HG03520 (cell line): ENCODE measurements around the gene FRS3.
"Not testable (repeated sequence)": the region's sequence is repeated elsewhere in the genome, so short reads cannot be mapped to it uniquely, and the experiment has no call there.

Source experiments
- ATAC-seq: cut with Tn5 transposase; IDR thresholded peaks from one replicate; pipeline ENCODE4 v1.9.1; 2021; ENCODE audit warnings: mild to moderate bottlenecking, moderate library complexity; ENCODE audit not compliant: unreplicated experiment

Gene FRS3

GRCh38 chr6:41779788-41780550, at the start of gene FRS3:
TSS of gene FRS3 (minus strand) at chr6:41779900. CDS start at chr6:41776987, 2,913 bp downstream.
- ATAC-seq: peak; percentile 86

- ATAC-seq: no peak
These were observed 46.8 kb upstream of the FRS3 start for GRCh38 chr6:41826343-41827022.

GRCh38 chr6:41824571-41825569, 45.2 kb upstream of the FRS3 start:
- ATAC-seq: no peak

- ATAC-seq: no peak
These were observed 43.5 kb upstream of the FRS3 start for GRCh38 chr6:41823178-41823577.

- no peak for ATAC-seq
These were observed 42.3 kb upstream of the FRS3 start for GRCh38 chr6:41822021-41822420.

- no peak for ATAC-seq
These were observed 41.6 kb upstream of the FRS3 start for GRCh38 chr6:41821266-41821665.

GRCh38 chr6:41818271-41819054, 38.8 kb upstream of the FRS3 start:
- ATAC-seq: no peak

GRCh38 chr6:41815587-41815986, 35.9 kb upstream of the FRS3 start:
- ATAC-seq: no peak

- no peak for ATAC-seq
These were observed 34.9 kb upstream of the FRS3 start for GRCh38 chr6:41814629-41815028.

DNA sequence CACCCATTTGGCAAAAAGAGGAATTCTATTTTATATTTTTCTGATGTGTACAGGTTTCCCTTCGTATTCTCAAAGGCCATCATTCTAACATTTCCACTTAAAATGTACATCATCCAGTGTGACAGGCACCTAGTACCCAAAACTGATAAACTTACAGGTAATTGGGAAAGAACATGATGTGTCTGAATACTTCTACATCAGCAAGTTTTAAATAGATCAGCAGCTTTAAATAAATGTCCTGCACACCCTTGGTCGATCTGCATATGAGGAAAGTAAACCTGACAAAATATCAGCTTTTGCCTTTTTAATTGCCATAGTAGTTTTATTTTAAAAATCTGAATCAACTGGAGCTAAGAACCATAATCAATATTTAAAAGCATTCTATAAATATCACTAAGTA, 34.3 kb upstream of the FRS3 start:
- ATAC-seq: no peak

DNA sequence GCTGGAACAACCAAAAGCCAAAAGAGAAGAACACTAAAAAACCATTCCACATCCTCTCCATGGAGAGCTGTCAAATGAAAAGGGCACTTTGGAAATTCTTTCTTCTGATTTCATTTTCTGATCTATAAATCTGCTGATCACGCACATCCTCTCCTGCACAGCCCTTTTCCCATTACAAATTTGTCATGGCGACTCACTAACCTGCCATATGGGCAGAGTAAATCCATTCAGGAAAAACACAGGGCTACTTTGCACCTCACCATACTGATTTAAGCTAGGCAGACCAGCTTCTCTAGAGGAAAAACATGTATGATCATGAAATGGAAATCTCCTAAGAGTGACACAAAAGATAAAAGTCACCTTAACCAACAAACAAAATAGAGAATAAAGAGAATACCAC, 33.8 kb upstream of the FRS3 start:
- ATAC-seq: no peak

- not testable (repeated sequence) for ATAC-seq
These were observed 32.2 kb upstream of the FRS3 start for GRCh38 chr6:41811946-41812345.

GRCh38 chr6:41811095-41811494, 31.4 kb upstream of the FRS3 start:
- ATAC-seq: no peak

DNA sequence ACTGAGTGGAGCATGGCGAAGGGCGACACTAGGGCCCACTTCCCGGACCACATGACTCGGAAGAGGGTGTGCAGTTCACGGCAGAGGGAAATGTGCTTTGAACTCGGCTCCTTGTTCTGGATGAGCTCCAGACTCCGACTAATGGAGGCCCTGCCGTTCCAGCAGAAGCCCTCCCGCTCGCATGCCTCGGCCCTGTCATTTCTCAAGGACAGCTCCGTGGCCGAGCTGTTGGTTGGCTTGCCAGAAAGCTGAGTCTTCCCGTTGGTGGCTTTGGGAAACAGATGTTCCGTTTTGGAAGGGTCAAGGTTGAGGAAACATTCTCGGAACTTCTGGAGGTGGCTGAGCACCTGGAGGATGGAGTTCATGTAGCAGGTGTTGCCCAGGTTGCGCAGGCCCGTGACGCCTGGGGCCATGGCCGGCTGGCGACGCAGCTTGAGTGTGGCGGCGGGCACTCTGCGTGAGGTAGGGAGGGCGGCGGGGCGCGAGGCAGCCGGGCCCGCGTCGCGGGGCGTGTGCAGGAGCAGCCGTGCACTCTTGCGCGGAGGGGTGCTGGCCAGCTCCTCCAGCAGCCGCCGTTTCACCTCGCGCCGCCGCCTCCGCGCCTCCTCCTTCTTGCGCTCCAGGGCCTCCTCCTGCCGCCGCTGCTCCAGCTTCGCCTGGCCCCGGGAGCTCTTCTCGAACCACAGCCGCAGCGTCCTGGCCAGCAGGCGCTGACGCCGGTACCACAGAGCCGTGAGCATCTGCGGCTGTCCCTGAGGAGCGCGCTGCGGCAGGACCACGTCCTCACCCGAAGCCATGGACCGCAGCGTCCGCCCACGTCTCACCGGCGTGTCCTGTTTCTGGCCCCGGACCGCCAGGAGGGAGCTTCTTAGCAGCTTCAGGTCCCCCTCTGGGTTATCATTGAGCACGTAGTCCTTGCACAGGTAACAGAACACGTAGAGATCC, 26.4 kb upstream of the FRS3 start:
- ATAC-seq: no peak

DNA sequence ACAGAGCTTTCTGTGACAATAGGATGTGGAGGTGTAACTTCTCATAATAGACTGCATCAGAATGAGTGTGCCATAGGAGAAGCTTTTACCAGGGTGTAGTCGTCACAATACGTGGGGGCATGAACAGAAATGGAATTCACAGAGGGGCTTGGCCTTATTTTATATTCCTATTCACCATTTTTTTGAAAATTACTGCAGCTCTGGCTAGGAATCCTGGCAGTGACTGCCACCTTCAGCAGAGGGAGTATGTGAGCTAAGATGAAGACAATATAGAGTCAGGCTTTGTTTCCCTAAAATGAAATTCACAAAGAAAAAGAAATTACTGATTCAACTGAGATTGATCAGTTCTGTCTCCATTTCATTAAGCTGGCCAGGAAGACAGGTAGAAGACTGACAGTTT, 21.7 kb upstream of the FRS3 start:
- no peak for ATAC-seq

GRCh38 chr6:41799559-41799911, 19.8 kb upstream of the FRS3 start:
- ATAC-seq: no peak

DNA sequence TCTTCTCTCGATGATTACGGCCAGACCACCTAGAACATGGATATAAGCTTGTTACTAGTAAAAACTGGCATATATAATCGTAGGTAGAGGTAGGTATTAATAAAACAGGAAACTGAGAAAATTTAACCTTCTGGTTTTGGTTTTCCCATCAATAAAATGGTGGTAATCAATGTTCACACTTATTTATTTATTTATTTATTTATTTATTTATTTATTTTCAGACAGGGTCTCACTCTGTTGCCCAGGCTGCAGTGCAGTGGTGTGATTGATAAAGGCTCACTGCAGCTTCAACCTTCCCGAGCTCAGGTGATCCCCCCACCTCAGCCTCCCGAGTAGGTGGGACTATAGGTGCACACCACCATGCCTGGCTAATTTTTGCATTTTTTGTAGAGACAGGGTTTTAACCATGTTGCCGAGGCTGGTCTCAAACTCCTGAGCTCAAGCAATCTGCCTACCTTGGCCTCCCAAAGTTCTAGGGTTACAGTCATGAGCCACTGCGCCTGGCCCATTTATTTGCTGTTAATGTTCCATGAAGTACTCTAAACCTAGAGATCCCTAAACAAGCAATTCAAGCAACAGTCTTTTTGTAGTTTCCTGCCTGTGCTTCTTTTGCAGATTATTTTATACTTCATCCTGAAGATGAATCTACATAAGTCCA, 19.3 kb upstream of the FRS3 start:
- no peak for ATAC-seq

GRCh38 chr6:41796474-41796873, 16.8 kb upstream of the FRS3 start:
- ATAC-seq: no peak

- ATAC-seq: no peak
These were observed 12.3 kb upstream of the FRS3 start for GRCh38 chr6:41791984-41792383.
